CD4-positive, CD25-positive, alpha-beta regulatory T cell (primary cell): Measurements from ENCODE around the gene UCN. TPM values are rescaled to one million over a fixed set of nuclear protein-coding genes. Genes with fewer than 3 reads are reported as not detected.
A peak's percentile ranks its signal among the peaks of the same experiment; 100 is the strongest.
"Not testable (repeated sequence)": the region's sequence is repeated elsewhere in the genome, so short reads cannot be mapped to it uniquely, and the experiment has no call there.

ENCODE experiments used
- ATAC-seq, 2 donors: fragments of 150-1000 bp; cut with Tn5 transposase; one replicate each; pipeline ENCODE4 v1.10.0; 2021; ENCODE audit warnings: low read depth in 2 of 2, moderate number of reproducible peaks in 2 of 2, moderate library complexity in 1 of 2
- DNase-seq, 3 donors: peaks; one replicate each; pipeline versions ENCODE4 v3.0.0 to v3.0.0-alpha.2; 2012 to 2022; ENCODE audit warnings: mixed read lengths in 1 of 3
- H3K27ac ChIP-seq: one replicate; pipeline ENCODE4 v1.7.0; 2013; ENCODE audit warnings: mild to moderate bottlenecking, low read length; ENCODE audit not compliant: insufficient read depth, poor library complexity, severe bottlenecking
- H3K27me3 ChIP-seq: one replicate; pipeline ENCODE4 v1.7.0; 2013; ENCODE audit warnings: low read length; ENCODE audit not compliant: control insufficient read depth, insufficient read depth
- H3K36me3 ChIP-seq: one replicate; pipeline ENCODE4 v1.7.0; 2013; ENCODE audit warnings: mild to moderate bottlenecking, low read length, moderate library complexity; ENCODE audit not compliant: control insufficient read depth, insufficient read depth
- H3K4me1 ChIP-seq: 2 replicates; pipeline ENCODE4 v1.7.0; 2013; ENCODE audit warnings: mild to moderate bottlenecking, low read length; ENCODE audit not compliant: insufficient read depth, control insufficient read depth, poor library complexity, severe bottlenecking
- H3K4me3 ChIP-seq: one replicate; pipeline ENCODE4 v1.7.0; 2013; ENCODE audit warnings: low read depth, mild to moderate bottlenecking, low read length, moderate library complexity
- H3K9me3 ChIP-seq, 2 experiments: 1 replicate in 1 of 2; 2 replicates in 1 of 2; pipeline ENCODE4 v1.7.0; 2013; ENCODE audit warnings: low read length in 2 of 2, mild to moderate bottlenecking in 1 of 2, moderate library complexity in 1 of 2; ENCODE audit not compliant: control insufficient read depth in 2 of 2
- H3K27ac Mint-ChIP-seq, 3 donors: one replicate each; pipeline ENCODE4 v1.8.0; 2020 to 2022; ENCODE audit warnings: mild to moderate bottlenecking in 3 of 3, mixed read lengths in 3 of 3, moderate library complexity in 2 of 3
- H3K27me3 Mint-ChIP-seq: one replicate; pipeline ENCODE4 v1.8.0; 2022; ENCODE audit warnings: mild to moderate bottlenecking, mixed read lengths
- H3K36me3 Mint-ChIP-seq: one replicate; pipeline ENCODE4 v1.8.0; 2020; ENCODE audit warnings: mixed read lengths
- H3K4me1 Mint-ChIP-seq, 4 donors: one replicate each; pipeline ENCODE4 v1.8.0; 2020 to 2022; ENCODE audit warnings: mixed read lengths in 4 of 4, mild to moderate bottlenecking in 1 of 4
- H3K4me3 Mint-ChIP-seq, 4 donors: one replicate each; pipeline ENCODE4 v1.8.0; 2020 to 2022; ENCODE audit warnings: mild to moderate bottlenecking in 4 of 4, mixed read lengths in 4 of 4, moderate library complexity in 3 of 4
- H3K9me3 Mint-ChIP-seq, 7 donors: one replicate each; pipeline ENCODE4 v1.8.0; 2020 to 2022; ENCODE audit warnings: mixed read lengths in 7 of 7, mild to moderate bottlenecking in 3 of 7, moderate library complexity in 2 of 7
- polyA plus RNA-seq, 4 donors: library from polyadenylated mRNA; unstranded; fragments of 300-500 nt; fragmentation: Illumina TruSeq; gene quantifications; one replicate each; pipeline ENCODE4 v1.2.3, GENCODE V29; 2021
- total RNA-seq: library from RNA; stranded (reverse); gene quantifications from one replicate; pipeline ENCODE4 v1.2.3, GENCODE V29; 2022

UCN gene
- total and polyA plus RNA-seq, 5 donors from 2014 or later: 0.24 to 2.2 (median 0.55) TPM; not detected in 1

- Histone ChIP-seq H3K27me3 (peaks cover 29% of the 10 kb centered on the region), H3K4me1 (peaks cover 20% of the 10 kb centered on the region)
- DNase-seq, H3K27ac ChIP-seq, H3K4me3 Mint-ChIP-seq, H3K36me3 Mint-ChIP-seq, H3K9me3 Mint-ChIP-seq, ATAC-seq, H3K27ac Mint-ChIP-seq, H3K36me3 ChIP-seq, H3K9me3 ChIP-seq, H3K4me3 ChIP-seq: not testable (repeated sequence)
- Mint-ChIP-seq H3K4me1 (peaks cover 0 to 13% (median 9%) of the 10 kb centered on the region in 4 donors), H3K27me3 (peaks cover 41% of the 10 kb centered on the region)
These were observed 39.9 kb downstream of the UCN start for GRCh38 chr2:27268296-27268695.

GRCh38 chr2:27265536-27265870, 42.7 kb downstream of the UCN start:
- peaks cover 37% of the 10 kb centered on the region for H3K27me3 ChIP-seq
- H3K27ac ChIP-seq: no peak overlapping the region
- H3K4me1 Mint-ChIP-seq: peaks cover 0 to 30% (median 13%) of the 10 kb centered on the region in 4 donors
- peaks cover 37% of the 10 kb centered on the region for H3K4me1 ChIP-seq
- peaks cover 3% of the 10 kb centered on the region for H3K36me3 Mint-ChIP-seq
- H3K9me3 ChIP-seq: no peaks in the 10 kb centered on the region
- H3K4me3 ChIP-seq: no peak overlapping the region
- no peak for ATAC-seq
- H3K27ac Mint-ChIP-seq: no peak overlapping the region
- H3K4me3 Mint-ChIP-seq: peak overlapping the region; percentile 59 to 81 (median 72)
- no peaks in the 10 kb centered on the region for H3K36me3 ChIP-seq
- H3K27me3 Mint-ChIP-seq: peaks cover 46% of the 10 kb centered on the region
- DNase-seq: no peak
- peaks cover 0 to 2% (median 0%) of the 10 kb centered on the region in 7 donors for H3K9me3 Mint-ChIP-seq

- Histone ChIP-seq H3K27ac (no peak overlapping the region), H3K9me3 (no peaks in the 10 kb centered on the region), H3K4me1 (peaks cover 37% of the 10 kb centered on the region), H3K27me3 (peaks cover 37% of the 10 kb centered on the region), H3K4me3 (no peak overlapping the region), H3K36me3 (no peaks in the 10 kb centered on the region)
- Mint-ChIP-seq H3K4me3 (peak overlapping the region; percentile 43 to 81 (median 76)), H3K27me3 (peaks cover 46% of the 10 kb centered on the region), H3K9me3 (peaks cover 0 to 3% (median 0%) of the 10 kb centered on the region in 7 donors), H3K36me3 (peaks cover 3% of the 10 kb centered on the region), H3K4me1 (peaks cover 0 to 30% (median 13%) of the 10 kb centered on the region in 4 donors), H3K27ac (no peak overlapping the region)
- peak in 1 of 2 donors; percentile 52 for ATAC-seq
- DNase-seq: peak; percentile 29 to 49 (median 42)
These were observed 43.3 kb downstream of the UCN start for GRCh38 chr2:27264753-27265535.

- Mint-ChIP-seq H3K27me3 (peaks cover 46% of the 10 kb centered on the region), H3K9me3 (peaks cover 0 to 3% (median 0%) of the 10 kb centered on the region in 7 donors), H3K36me3 (peaks cover 3% of the 10 kb centered on the region), H3K4me3 (peak overlapping the region; percentile 43 to 95 (median 86)), H3K27ac (no peak overlapping the region), H3K4me1 (peaks cover 0 to 30% (median 13%) of the 10 kb centered on the region in 4 donors)
- Histone ChIP-seq H3K4me3 (no peak overlapping the region), H3K36me3 (no peaks in the 10 kb centered on the region), H3K4me1 (peaks cover 37% of the 10 kb centered on the region), H3K9me3 (no peaks in the 10 kb centered on the region), H3K27me3 (peaks cover 38% of the 10 kb centered on the region), H3K27ac (no peak overlapping the region)
- DNase-seq: peak in 1 of 3 donors; percentile 19
- ATAC-seq: peak; percentile 30 to 48
These were observed 43.9 kb downstream of the UCN start for GRCh38 chr2:27264253-27264752.

- H3K9me3 Mint-ChIP-seq: peaks cover 0 to 3% (median 0%) of the 10 kb centered on the region in 7 donors
- peak overlapping the region in 1 of 3 donors; percentile 85 for H3K27ac Mint-ChIP-seq
- H3K4me3 Mint-ChIP-seq: peak overlapping the region; percentile 85 to 96 (median 91)
- Histone ChIP-seq H3K36me3 (no peaks in the 10 kb centered on the region), H3K27ac (no peak overlapping the region), H3K27me3 (peaks cover 36% of the 10 kb centered on the region), H3K9me3 (no peaks in the 10 kb centered on the region), H3K4me1 (peaks cover 37% of the 10 kb centered on the region), H3K4me3 (no peak overlapping the region)
- peaks cover 3% of the 10 kb centered on the region for H3K36me3 Mint-ChIP-seq
- peaks cover 0 to 30% (median 13%) of the 10 kb centered on the region in 4 donors for H3K4me1 Mint-ChIP-seq
- peaks cover 52% of the 10 kb centered on the region for H3K27me3 Mint-ChIP-seq
- ATAC-seq (no peak), DNase-seq (peak in 1 of 3 donors; percentile 33)
These were observed 44.7 kb downstream of the UCN start for GRCh38 chr2:27263287-27264252.

- Mint-ChIP-seq H3K36me3 (peaks cover 3% of the 10 kb centered on the region), H3K27ac (peak within 1 kb of the TSS in 1 of 3 donors; percentile 85), H3K4me1 (peaks cover 0 to 30% (median 13%) of the 10 kb centered on the region in 4 donors), H3K4me3 (peak within 1 kb of the TSS; percentile 85 to 96 (median 91)), H3K9me3 (peaks cover 0 to 3% (median 0%) of the 10 kb centered on the region in 7 donors), H3K27me3 (peaks cover 56% of the 10 kb centered on the region)
- H3K27me3 ChIP-seq: peaks cover 33% of the 10 kb centered on the region
- H3K36me3 ChIP-seq: no peaks in the 10 kb centered on the region
- ATAC-seq: peak; percentile 44 to 50
- H3K9me3 ChIP-seq: no peaks in the 10 kb centered on the region
- H3K4me3 ChIP-seq: no peak within 1 kb of the TSS
- H3K27ac ChIP-seq: no peak within 1 kb of the TSS
- peaks cover 37% of the 10 kb centered on the region for H3K4me1 ChIP-seq
- peak; percentile 25 to 76 (median 59) for DNase-seq
These were observed 45.6 kb downstream of the UCN start, which contains the start of gene SLC30A3 for GRCh38 chr2:27262379-27263286. TSS of gene SLC30A3 (minus strand) at chr2:27263047. CDS start at chr2:27262906, 141 bp downstream.
